Activated CD8-positive, alpha-beta memory T cell treated with anti-CD3 and anti-CD28 coated beads, Interleukin-2, amount 50 U/mL, for 48 hours (primary cell): Measurements from ENCODE around the gene STUB1.
A peak's percentile ranks its signal among the peaks of the same experiment; 100 is the strongest.

ENCODE experiments used
- DNase-seq: peaks from one replicate; pipeline ENCODE4 v3.0.0-alpha.2; 2020

The STUB1 gene

GRCh38 chr16:645852-646678, 34.1 kb upstream of the STUB1 start:
- no peak for DNase-seq

GRCh38 chr16:646679-647172, 33.5 kb upstream of the STUB1 start:
- DNase-seq: peak; percentile 53

- DNase-seq: no peak
Observed at GRCh38 chr16:647173-647902, 32.9 kb upstream of the STUB1 start.

- peak; percentile 82 for DNase-seq
Observed at GRCh38 chr16:648071-648780, 32.0 kb upstream of the STUB1 start.

- DNase-seq: peak; percentile 96
Observed at GRCh38 chr16:648781-649589, 31.2 kb upstream of the STUB1 start, which contains the start of gene WDR90. Gene WDR90, plus strand, starts transcription at chr16:649365. Its CDS starts 52 bp downstream, at chr16:649417.

GRCh38 chr16:649631-650030, 30.6 kb upstream of the STUB1 start:
- peak; percentile 68 for DNase-seq

GRCh38 chr16:651844-652243, 28.4 kb upstream of the STUB1 start:
- DNase-seq: no peak

GRCh38 chr16:652454-653305, 27.5 kb upstream of the STUB1 start:
- DNase-seq: no peak

GRCh38 chr16:654034-654433, 26.2 kb upstream of the STUB1 start:
- no peak for DNase-seq

- DNase-seq: no peak
Observed at GRCh38 chr16:657487-657886, 22.7 kb upstream of the STUB1 start.

- peak; percentile 52 for DNase-seq
Observed at GRCh38 chr16:658679-659571, 21.3 kb upstream of the STUB1 start.

- no peak for DNase-seq
Observed at GRCh38 chr16:659618-660017, 20.6 kb upstream of the STUB1 start.

GRCh38 chr16:660132-660458, 20.1 kb upstream of the STUB1 start:
- DNase-seq: peak; percentile 53

- DNase-seq: peak; percentile 85
Observed at GRCh38 chr16:660459-661183, 19.6 kb upstream of the STUB1 start.

GRCh38 chr16:661184-661821, 18.9 kb upstream of the STUB1 start:
- no peak for DNase-seq

- DNase-seq: no peak
Observed at GRCh38 chr16:662095-662494, 18.1 kb upstream of the STUB1 start.

GRCh38 chr16:662597-662996, 17.6 kb upstream of the STUB1 start:
- no peak for DNase-seq

GRCh38 chr16:666572-666971, 13.6 kb upstream of the STUB1 start:
- DNase-seq: no peak

- DNase-seq: no peak
Observed at GRCh38 chr16:667113-667779, 13.0 kb upstream of the STUB1 start.
